Natural killer cell (primary cell): ENCODE results near the gene POC1A. TPM values are rescaled to one million over a fixed set of nuclear protein-coding genes. Genes with fewer than 3 reads are reported as not detected.

Experiments used
- ATAC-seq, 3 donors: fragments of 150-1000 bp in 2 of 3; fragments of 200-7000 bp in 1 of 3; cut with Tn5 transposase; 1 replicate in 1 of 3; 2 replicates in 2 of 3; pipeline ENCODE4 v1.10.0; 2021; ENCODE audit warnings: mild to moderate bottlenecking in 2 of 3, moderate library complexity in 2 of 3
- DNase-seq, 2 donors: peaks; one replicate each; pipeline versions ENCODE4 v3.0.0 to v3.0.0-alpha.2; 2013 to 2021; ENCODE audit warnings: mixed read lengths in 1 of 2
- H3K27ac ChIP-seq: one replicate; pipeline ENCODE4 v1.5.1; 2013; ENCODE audit warnings: mild to moderate bottlenecking, low read length
- H3K27me3 ChIP-seq: one replicate; pipeline ENCODE4 v1.6.1; 2013; ENCODE audit warnings: low read length; ENCODE audit not compliant: control insufficient read depth, insufficient read depth
- H3K36me3 ChIP-seq: one replicate; pipeline ENCODE4 v1.6.1; 2013; ENCODE audit warnings: low read length; ENCODE audit not compliant: control insufficient read depth, insufficient read depth
- H3K4me1 ChIP-seq: one replicate; pipeline ENCODE4 v1.6.1; 2013; ENCODE audit warnings: low read length; ENCODE audit not compliant: control insufficient read depth, insufficient read depth
- H3K4me3 ChIP-seq: one replicate; pipeline ENCODE4 v1.5.1; 2013; ENCODE audit warnings: low read length
- H3K9me3 ChIP-seq: one replicate; pipeline ENCODE4 v1.6.1; 2013; ENCODE audit warnings: low read length; ENCODE audit not compliant: control insufficient read depth, insufficient read depth
- H3K27ac Mint-ChIP-seq, 2 donors: one replicate each; pipeline ENCODE4 v1.8.0; 2022; ENCODE audit warnings: mild to moderate bottlenecking in 2 of 2, mixed read lengths in 2 of 2, moderate library complexity in 1 of 2
- H3K27me3 Mint-ChIP-seq, 2 donors: one replicate each; pipeline ENCODE4 v1.8.0; 2022; ENCODE audit warnings: low read depth in 2 of 2, mixed read lengths in 2 of 2
- H3K36me3 Mint-ChIP-seq: one replicate; pipeline ENCODE4 v1.8.0; 2022; ENCODE audit warnings: mixed read lengths
- H3K4me1 Mint-ChIP-seq, 2 donors: one replicate each; pipeline ENCODE4 v1.8.0; 2022; ENCODE audit warnings: mixed read lengths in 2 of 2
- H3K4me3 Mint-ChIP-seq: one replicate; pipeline ENCODE4 v1.8.0; 2022; ENCODE audit warnings: mild to moderate bottlenecking, moderate library complexity, mixed read lengths
- H3K9me3 Mint-ChIP-seq, 2 donors: one replicate each; pipeline ENCODE4 v1.8.0; 2022; ENCODE audit warnings: mixed read lengths in 2 of 2
- CTCF ChIP-seq: fragments of 200-600 bp; IDR thresholded peaks from one replicate; pipeline ENCODE4 v1.8.0; 2022; ENCODE audit warnings: antibody characterized with exemption
- WGBS: methylation state at CpG from one replicate; pipeline ENCODE4 v1.1.7; 2013; ENCODE audit warnings: missing lambda C conversion rate; ENCODE audit not compliant: insufficient coverage; 5-methylcytosine and 5-hydroxymethylcytosine counted together
- intact Hi-C: fragments of 100-400 bp; cut with micrococcal nuclease; formaldehyde crosslinking; loops from one replicate; pipeline ENCODE4 v1.14.2; 2022
- total RNA-seq, 4 donors: library from RNA; stranded (reverse); fragments of 120-200 nt in 1 of 4; gene quantifications; one replicate each; pipeline versions ENCODE4 v1.2.3 to v1.2.4, GENCODE V29; 2013 to 2022

The POC1A gene
- total RNA-seq, 3 donors from 2014 or later (not counting 1 experiment from before 2014, with no cell fraction given), result 1.3 to 2.6 (median 2.4) TPM

GRCh38 chr3:52040600-52040999 is 113.6 kb downstream of the POC1A start:
- H3K9me3 ChIP-seq, result no peaks in the 10 kb centered on the region
- peaks cover 0 to 3% of the 10 kb centered on the region in 2 donors for H3K27me3 Mint-ChIP-seq
- H3K27ac Mint-ChIP-seq, result no peak overlapping the region
- no peak for DNase-seq
- H3K9me3 Mint-ChIP-seq, result no peaks in the 10 kb centered on the region
- H3K36me3 Mint-ChIP-seq, result no peaks in the 10 kb centered on the region
- no peak overlapping the region for H3K4me3 Mint-ChIP-seq
- H3K27me3 ChIP-seq, result no peaks in the 10 kb centered on the region
- H3K4me1 Mint-ChIP-seq, result peaks cover 4 to 5% of the 10 kb centered on the region in 2 donors
- no peak overlapping the region for H3K27ac ChIP-seq
- WGBS, result 88% methylated on average over 8 of the region's 8 CpGs
- no peaks in the 10 kb centered on the region for H3K36me3 ChIP-seq
- no peak for TF ChIP-seq CTCF
- H3K4me1 ChIP-seq, result no peaks in the 10 kb centered on the region
- no peak overlapping the region for H3K4me3 ChIP-seq
- ATAC-seq, result no peak
- intact Hi-C loops, result no loop called here

GRCh38 chr3:52039846-52040245 is 114.4 kb downstream of the POC1A start:
- no peak for TF ChIP-seq CTCF
- Histone ChIP-seq H3K36me3 (no peaks in the 10 kb centered on the region), H3K27ac (no peak overlapping the region), H3K9me3 (no peaks in the 10 kb centered on the region), H3K4me1 (no peaks in the 10 kb centered on the region), H3K4me3 (no peak overlapping the region), H3K27me3 (no peaks in the 10 kb centered on the region)
- Mint-ChIP-seq H3K27ac (no peak overlapping the region), H3K4me3 (no peak overlapping the region), H3K27me3 (peaks cover 0 to 3% of the 10 kb centered on the region in 2 donors), H3K9me3 (no peaks in the 10 kb centered on the region), H3K36me3 (no peaks in the 10 kb centered on the region), H3K4me1 (peaks cover 0 to 5% of the 10 kb centered on the region in 2 donors)
- DNase-seq (no peak), ATAC-seq (no peak)
- 95% methylated on average over 17 of the region's 17 CpGs for WGBS
- intact Hi-C loops, result no loop called here

GRCh38 chr3:52039426-52039825 is 114.8 kb downstream of the POC1A start:
- 77% methylated on average over 4 of the region's 4 CpGs for WGBS
- Histone ChIP-seq H3K4me3 (no peak overlapping the region), H3K36me3 (no peaks in the 10 kb centered on the region), H3K27me3 (no peaks in the 10 kb centered on the region), H3K9me3 (no peaks in the 10 kb centered on the region), H3K27ac (no peak overlapping the region), H3K4me1 (no peaks in the 10 kb centered on the region)
- H3K27ac Mint-ChIP-seq, result no peak overlapping the region
- peaks cover 0 to 3% of the 10 kb centered on the region in 2 donors for H3K27me3 Mint-ChIP-seq
- no peaks in the 10 kb centered on the region for H3K36me3 Mint-ChIP-seq
- TF ChIP-seq CTCF, result no peak
- no peak for DNase-seq
- no peak for ATAC-seq
- H3K4me3 Mint-ChIP-seq, result peak overlapping the region; percentile 21
- intact Hi-C loops, result no loop called here
- H3K4me1 Mint-ChIP-seq, result peaks cover 0 to 5% of the 10 kb centered on the region in 2 donors
- H3K9me3 Mint-ChIP-seq, result no peaks in the 10 kb centered on the region

- WGBS, result 90% methylated on average over 6 of the region's 6 CpGs
- H3K4me3 ChIP-seq, result no peak overlapping the region
Observed at GRCh38 chr3:52038227-52038626, 116.0 kb downstream of the POC1A start.

More at GRCh38 chr3:52038227-52038626, 116.0 kb downstream of the POC1A start:
- H3K27me3 Mint-ChIP-seq, result peaks cover 0 to 3% of the 10 kb centered on the region in 2 donors
- DNase-seq (no peak), ATAC-seq (no peak)
- H3K9me3 ChIP-seq, result no peaks in the 10 kb centered on the region
- no peaks in the 10 kb centered on the region for H3K27me3 ChIP-seq
- no peaks in the 10 kb centered on the region for H3K4me1 ChIP-seq
- H3K4me3 Mint-ChIP-seq, result no peak overlapping the region
- peaks cover 0 to 5% of the 10 kb centered on the region in 2 donors for H3K4me1 Mint-ChIP-seq
- no peaks in the 10 kb centered on the region for H3K36me3 Mint-ChIP-seq
- no peaks in the 10 kb centered on the region for H3K9me3 Mint-ChIP-seq
- H3K27ac ChIP-seq, result no peak overlapping the region
- intact Hi-C loops, result no loop called here
- no peak for TF ChIP-seq CTCF
- no peaks in the 10 kb centered on the region for H3K36me3 ChIP-seq
- H3K27ac Mint-ChIP-seq, result no peak overlapping the region
